SK-N-SH (cell line): ENCODE results near the gene SEC14L5. TPM values are rescaled to one million over a fixed set of nuclear protein-coding genes. Genes with fewer than 3 reads are reported as not detected.

Source experiments
- CTCF ChIA-PET: fragments of 300-600, 350-600 bp; formaldehyde crosslinking; extraction: SDS; loops from one replicate; lab custom pipeline; 2021; lab: Yijun Ruan, JAX
- POLR2A ChIA-PET: fragments of 350-600 bp; sonication (Branson Sonifier 250); formaldehyde crosslinking; extraction: SDS; loops from one replicate; lab custom pipeline; 2020; ENCODE audit warnings: antibody characterized with exemption, inconsistent platforms; lab: Yijun Ruan, JAX
- DNase-seq: peaks from one replicate; pipeline ENCODE4 v3.0.0; 2012
- H2AFZ ChIP-seq: fragments of 200-600 bp; sonication (generic); 2 replicates; pipeline ENCODE4 v1.8.1; 2016; ENCODE audit warnings: antibody characterized with exemption, mild to moderate bottlenecking, low read depth
- H3F3A ChIP-seq: fragments of 200-600 bp; sonication (generic); replicated peaks from 2 replicates; pipeline ENCODE3; 2016; ENCODE audit warnings: antibody characterized with exemption, mild to moderate bottlenecking; ENCODE audit not compliant: insufficient read depth
- H3K27ac ChIP-seq, 2 experiments: fragments of 200-500 bp in 1 of 2; fragments of 200-600 bp in 1 of 2; sonication (Bioruptor generic) in 1 of 2; sonication (generic), shearing (Covaris generic) in 1 of 2; 2 replicates each; pipeline versions ENCODE4 v1.5.1 to v1.6.1; 2014 to 2016; ENCODE audit warnings: low read depth in 2 of 2, inconsistent platforms in 1 of 2, low read length in 1 of 2, mild to moderate bottlenecking in 1 of 2, mixed read lengths in 1 of 2
- H3K27me3 ChIP-seq: fragments of 200-600 bp; sonication (generic), shearing (Covaris generic); 2 replicates; pipeline ENCODE4 v1.6.1; 2016; ENCODE audit warnings: mixed run types; ENCODE audit not compliant: insufficient read depth
- H3K36me3 ChIP-seq, 2 experiments: fragments of 200-500 bp in 1 of 2; fragments of 200-600 bp in 1 of 2; sonication (Bioruptor generic) in 1 of 2; sonication (generic) in 1 of 2; replicated peaks in 1 of 2; 2 replicates each; pipeline versions ENCODE3 to v1.5.1; 2014 to 2016; ENCODE audit warnings: low read length in 1 of 2, mild to moderate bottlenecking in 1 of 2; ENCODE audit not compliant: insufficient read depth in 2 of 2, control insufficient read depth in 1 of 2
- H3K4me1 ChIP-seq, 2 experiments: fragments of 200-500 bp in 1 of 2; fragments of 200-600 bp in 1 of 2; sonication (Bioruptor generic) in 1 of 2; sonication (generic), shearing (Covaris generic) in 1 of 2; 2 replicates each; pipeline versions ENCODE4 v1.5.1 to v1.6.1; 2014 to 2016; ENCODE audit warnings: low read depth in 1 of 2, low read length in 1 of 2, mixed run types in 1 of 2; ENCODE audit not compliant: insufficient read depth in 2 of 2, control insufficient read depth in 1 of 2
- H3K4me2 ChIP-seq: fragments of 200-600 bp; sonication (generic), shearing (Covaris generic); 2 replicates; pipeline ENCODE4 v1.6.1; 2017; ENCODE audit warnings: mixed run types
- H3K4me3 ChIP-seq, 2 experiments: fragments of 200-500 bp in 1 of 2; fragments of 200-600 bp in 1 of 2; sonication (Bioruptor generic) in 1 of 2; sonication (generic), shearing (Covaris generic) in 1 of 2; 2 replicates each; pipeline versions ENCODE4 v1.5.1 to v1.8.1; 2014 to 2016; ENCODE audit warnings: low read depth in 2 of 2, inconsistent platforms in 1 of 2, low read length in 1 of 2, mild to moderate bottlenecking in 1 of 2, mixed read lengths in 1 of 2, moderate library complexity in 1 of 2
- H3K79me2 ChIP-seq: fragments of 200-600 bp; sonication (generic); 2 replicates; pipeline ENCODE4 v1.8.1; 2017; ENCODE audit warnings: mild to moderate bottlenecking; ENCODE audit not compliant: insufficient read depth
- H3K9ac ChIP-seq: fragments of 200-600 bp; sonication (generic); 2 replicates; pipeline ENCODE4 v1.6.1; 2017; ENCODE audit warnings: mixed run types
- H3K9me2 ChIP-seq: fragments of 200-600 bp; sonication (generic); 2 replicates; pipeline ENCODE4 v1.6.1; 2017; ENCODE audit warnings: mixed run types
- H3K9me3 ChIP-seq: fragments of 200-600 bp; sonication (generic); 2 replicates; pipeline ENCODE4 v1.6.1; 2017; ENCODE audit warnings: mixed run types, mild to moderate bottlenecking, moderate library complexity
- H4K20me1 ChIP-seq: fragments of 200-600 bp; sonication (generic); 2 replicates; pipeline ENCODE4 v1.6.1; 2017; ENCODE audit warnings: mild to moderate bottlenecking, mixed run types; ENCODE audit not compliant: insufficient read depth
- ELF1 ChIP-seq: IDR thresholded peaks from 2 replicates; pipeline ENCODE4 v1.4.0; 2012
- EP300 ChIP-seq, 2 experiments: IDR thresholded peaks; 2 replicates each; pipeline versions ENCODE4 v1.4.0 to v1.6.1; 2012; ENCODE audit warnings: borderline replicate concordance in 1 of 2, low read depth in 1 of 2, low read length in 1 of 2
- EZH2phosphoT487 ChIP-seq: fragments of 200-600 bp; sonication (generic); IDR thresholded peaks from 2 replicates; pipeline ENCODE4 v1.6.1; 2017; ENCODE audit warnings: low read depth, mixed run types, mild to moderate bottlenecking, antibody characterized with exemption, moderate library complexity, borderline replicate concordance
- FOSL2 ChIP-seq: IDR thresholded peaks from 2 replicates; pipeline ENCODE4 v1.4.0; 2012; ENCODE audit warnings: low read depth, mild to moderate bottlenecking, moderate library complexity, borderline replicate concordance
- FOXJ3 ChIP-seq: sonication (generic); formaldehyde crosslinking; IDR thresholded peaks from 2 replicates; pipeline ENCODE4 v1.5.1; 2020; ENCODE audit warnings: mild to moderate bottlenecking, missing genetic modification reagents
- GATA2 ChIP-seq: sonication (generic); formaldehyde crosslinking; IDR thresholded peaks from 2 replicates; pipeline ENCODE4 v1.5.0; 2020; ENCODE audit warnings: mild to moderate bottlenecking, missing genetic modification reagents
- JUND ChIP-seq: IDR thresholded peaks from 2 replicates; pipeline ENCODE4 v1.4.0; 2012
- MAX ChIP-seq: IDR thresholded peaks from 2 replicates; pipeline ENCODE4 v1.4.0; 2012; ENCODE audit warnings: low read depth
- NFIC ChIP-seq: IDR thresholded peaks from 2 replicates; pipeline ENCODE4 v1.4.0; 2012; ENCODE audit warnings: borderline replicate concordance
- NRF1 ChIP-seq: IDR thresholded peaks from 2 replicates; pipeline ENCODE4 v1.6.1; 2012; ENCODE audit warnings: low read depth, mild to moderate bottlenecking, low read length
- POLR2AphosphoS5 ChIP-seq: IDR thresholded peaks from 2 replicates; pipeline ENCODE4 v1.6.1; 2012; ENCODE audit warnings: low read depth, low read length
- RCOR1 ChIP-seq: fragments of 150-350 bp; IDR thresholded peaks from 2 replicates; pipeline ENCODE4 v1.6.1; 2017; ENCODE audit warnings: antibody characterized with exemption, low read length
- REST ChIP-seq: IDR thresholded peaks from 2 replicates; pipeline ENCODE4 v1.6.1; 2012; ENCODE audit warnings: mild to moderate bottlenecking, low read depth, low read length, moderate library complexity
- RFX5 ChIP-seq: IDR thresholded peaks from 2 replicates; pipeline ENCODE4 v1.6.1; 2012; ENCODE audit warnings: mild to moderate bottlenecking, improper control_type of control experiment, low read length
- RXRA ChIP-seq: IDR thresholded peaks from 2 replicates; pipeline ENCODE4 v1.4.0; 2012; ENCODE audit warnings: low read depth, mild to moderate bottlenecking, borderline replicate concordance
- SMC3 ChIP-seq: IDR thresholded peaks from 2 replicates; pipeline ENCODE4 v1.6.1; 2012; ENCODE audit warnings: low read depth, low read length, improper control_type of control experiment
- TAF1 ChIP-seq: IDR thresholded peaks from 2 replicates; pipeline ENCODE4 v1.6.1; 2012; ENCODE audit warnings: low read depth, mild to moderate bottlenecking, low read length, moderate library complexity, borderline replicate concordance
- TCF12 ChIP-seq: IDR thresholded peaks from 2 replicates; pipeline ENCODE4 v1.4.0; 2012
- USF1 ChIP-seq: IDR thresholded peaks from 2 replicates; pipeline ENCODE4 v1.4.0; 2012; ENCODE audit warnings: low read depth, borderline replicate concordance
- YY1 ChIP-seq: IDR thresholded peaks from 2 replicates; pipeline ENCODE4 v1.4.0; 2012; ENCODE audit warnings: low read depth, mild to moderate bottlenecking
- WGBS: methylation state at CpG from one replicate; pipeline ENCODE4 v1.1.6; 2017; ENCODE audit warnings: low lambda C conversion rate; 5-methylcytosine and 5-hydroxymethylcytosine counted together
- polyA plus RNA-seq, 3 experiments: library from polyadenylated mRNA; depleted of rRNA; stranded (reverse); fragments of >200 nt; gene quantifications; 2 replicates each; pipeline ENCODE4 v1.2.3, GENCODE V29; 2012
- TF ChIP-seq, protein P1 (sequence below): IDR thresholded peaks from 2 replicates; pipeline ENCODE4; 2012

Gene SEC14L5
- polyA plus RNA-seq, 1 of the 3 experiments (the other 2 are of a cell fraction): 0.08 TPM

- TF ChIP-seq RXRA: no peak
- TF ChIP-seq MAX: no peak
- TF ChIP-seq, protein P1, sequence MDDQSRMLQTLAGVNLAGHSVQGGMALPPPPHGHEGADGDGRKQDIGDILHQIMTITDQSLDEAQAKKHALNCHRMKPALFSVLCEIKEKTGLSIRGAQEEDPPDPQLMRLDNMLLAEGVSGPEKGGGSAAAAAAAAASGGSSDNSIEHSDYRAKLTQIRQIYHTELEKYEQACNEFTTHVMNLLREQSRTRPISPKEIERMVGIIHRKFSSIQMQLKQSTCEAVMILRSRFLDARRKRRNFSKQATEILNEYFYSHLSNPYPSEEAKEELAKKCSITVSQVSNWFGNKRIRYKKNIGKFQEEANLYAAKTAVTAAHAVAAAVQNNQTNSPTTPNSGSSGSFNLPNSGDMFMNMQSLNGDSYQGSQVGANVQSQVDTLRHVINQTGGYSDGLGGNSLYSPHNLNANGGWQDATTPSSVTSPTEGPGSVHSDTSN: no peak
- TF ChIP-seq ELF1: no peak
- no peak for TF ChIP-seq FOSL2
- no peak for TF ChIP-seq POLR2AphosphoS5
- TF ChIP-seq NFIC: no peak
- TF ChIP-seq FOXJ3 (CRISPR knock-in tag): no peak
- TF ChIP-seq USF1: no peak
- TF ChIP-seq TAF1: no peak
Observed at GRCh38 chr16:5028950-5029475, 70.9 kb downstream of the SEC14L5 start.

DNA sequence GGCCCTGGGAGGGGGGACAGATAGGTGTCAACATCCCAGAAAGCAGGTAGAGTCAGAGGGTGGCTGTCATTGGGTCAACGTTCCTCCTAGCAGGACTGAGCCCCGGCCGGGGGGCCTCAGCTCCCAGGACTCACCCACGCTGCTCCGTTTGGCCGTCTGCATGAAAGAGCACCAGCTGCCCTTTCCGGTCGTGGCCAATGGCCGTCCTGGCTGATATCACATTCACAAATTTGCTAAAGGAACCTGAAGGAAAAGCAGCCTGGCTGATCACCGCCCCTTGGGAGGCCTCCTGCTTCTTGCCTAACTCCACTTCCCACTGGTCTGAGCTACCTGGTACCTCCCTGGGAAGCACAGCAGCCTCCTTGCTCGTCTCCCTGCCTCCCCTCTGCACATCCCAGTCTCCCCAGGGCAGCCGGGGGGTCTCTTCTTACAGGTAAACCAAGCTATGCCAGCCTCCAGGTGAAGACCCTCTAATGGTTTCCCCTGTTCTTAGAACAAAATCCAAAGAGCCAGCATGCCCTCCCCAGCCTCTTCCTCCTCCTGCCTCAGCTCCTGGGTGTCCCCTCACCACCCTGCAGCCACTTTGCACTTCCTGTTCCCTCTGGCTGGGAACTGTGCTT is 72.2 kb downstream of the SEC14L5 start:
- Histone ChIP-seq H3K27me3 (no peaks in the 10 kb centered on the region), H3F3A (no peaks in the 10 kb centered on the region), H3K4me1 (peaks cover 0 to 12% of the 10 kb centered on the region in 2 experiments; a peak in 2 of 4 replicates), H2AFZ (no peak overlapping the region), H3K9me3 (no peaks in the 10 kb centered on the region), H3K4me3 (no peak overlapping the region), H4K20me1 (no peaks in the 10 kb centered on the region), H3K36me3 (peaks cover 0 to 2% of the 10 kb centered on the region in 2 experiments), H3K27ac (no peak overlapping the region), H3K9me2 (no peaks in the 10 kb centered on the region), H3K9ac (no peak overlapping the region), H3K79me2 (no peaks in the 10 kb centered on the region), H3K4me2 (no peak overlapping the region)
- no peak for DNase-seq
- ChIA-PET POLR2A (interaction anchor here (0.7 kb wide), 1 partner anchor 19 kb away, joined by 5 read pairs; no protein-coding TSS in a partner anchor), CTCF (no interaction called here)
- WGBS: 78% methylated on average over 3 of the region's 12 CpGs
- TF ChIP-seq JUND (no peak), MAX (no peak), TCF12 (no peak), EZH2phosphoT487 (no peak), REST (no peak), USF1 (no peak), NRF1 (no peak), SMC3 (no peak), RFX5 (no peak), YY1 (no peak), GATA2 (CRISPR knock-in tag) (no peak), RCOR1 (no peak), EP300 (IDR thresholded peaks at IDR 0.05; ENCODE audit: borderline replicate concordance in 1 of 2, low read depth in 1 of 2, low read length in 1 of 2) (no peak), FOXJ3 (CRISPR knock-in tag) (no peak), TAF1 (no peak)

More at GRCh38 chr16:5028950-5029475, 70.9 kb downstream of the SEC14L5 start:
- Histone ChIP-seq H3F3A (no peaks in the 10 kb centered on the region), H3K9ac (no peak overlapping the region), H3K9me2 (no peaks in the 10 kb centered on the region), H3K27me3 (no peaks in the 10 kb centered on the region), H3K4me3 (no peak overlapping the region), H3K79me2 (no peaks in the 10 kb centered on the region), H3K9me3 (no peaks in the 10 kb centered on the region), H4K20me1 (no peaks in the 10 kb centered on the region), H3K4me2 (no peak overlapping the region), H3K27ac (no peak overlapping the region), H3K36me3 (peaks cover 0 to 2% of the 10 kb centered on the region in 2 experiments), H2AFZ (no peak overlapping the region), H3K4me1 (peaks cover 0 to 6% of the 10 kb centered on the region in 2 experiments; a peak in 2 of 4 replicates)
- POLR2A ChIA-PET: no interaction called here
- DNase-seq: no peak
- CTCF ChIA-PET: interaction anchor here (1.2 kb wide), 1 partner anchor 27 kb away, joined by 4 read pairs; no protein-coding TSS in a partner anchor
- 93% methylated on average over 18 of the region's 18 CpGs for WGBS
